GM21381 (cell line): Measurements from ENCODE around the gene SYTL1.

Experiments
- ATAC-seq: cut with Tn5 transposase; IDR thresholded peaks from one replicate; pipeline ENCODE4 v1.9.1; 2021; ENCODE audit warnings: mild to moderate bottlenecking, moderate library complexity; ENCODE audit not compliant: unreplicated experiment

The SYTL1 gene

GRCh38 chr1:27363766-27364695 lies 22.2 kb downstream of the SYTL1 start:
- no peak for ATAC-seq

- no peak for ATAC-seq
Observed at GRCh38 chr1:27364696-27365371, 23.0 kb downstream of the SYTL1 start.

GRCh38 chr1:27365372-27366112 lies 23.7 kb downstream of the SYTL1 start:
- ATAC-seq, result peak; percentile 48

GRCh38 chr1:27366113-27366410 lies 24.2 kb downstream of the SYTL1 start:
- ATAC-seq, result peak; percentile 31

GRCh38 chr1:27366411-27367159 lies 24.8 kb downstream of the SYTL1 start, which contains the start of gene MAP3K6:
TSS of gene MAP3K6 (minus strand) at chr1:27366961. CDS start at chr1:27366597, 364 bp downstream.
- peak; percentile 35 for ATAC-seq

- no peak for ATAC-seq
Observed at GRCh38 chr1:27367160-27367650, 25.4 kb downstream of the SYTL1 start.

- no peak for ATAC-seq
Observed at GRCh38 chr1:27368869-27369582, 27.2 kb downstream of the SYTL1 start.

- no peak for ATAC-seq
Observed at GRCh38 chr1:27372022-27372807, 30.4 kb downstream of the SYTL1 start.

- no peak for ATAC-seq
Observed at GRCh38 chr1:27372808-27373690, 31.2 kb downstream of the SYTL1 start.

- no peak for ATAC-seq
Observed at GRCh38 chr1:27374362-27375086, 32.7 kb downstream of the SYTL1 start, which contains the start of gene FCN3. TSS of gene FCN3 (minus strand) at chr1:27374824. CDS start at chr1:27374818, 6 bp downstream.

GRCh38 chr1:27377760-27378495 lies 36.1 kb downstream of the SYTL1 start:
- ATAC-seq, result no peak

- no peak for ATAC-seq
Observed at GRCh38 chr1:27379564-27380122, 37.8 kb downstream of the SYTL1 start.

- no peak for ATAC-seq
Observed at GRCh38 chr1:27380224-27380623, 38.4 kb downstream of the SYTL1 start.

GRCh38 chr1:27380766-27381733 lies 39.2 kb downstream of the SYTL1 start:
- ATAC-seq, result no peak
